ENCODE results near the gene GRIN2D. TPM values are rescaled to one million over a fixed set of nuclear protein-coding genes. Genes with fewer than 3 reads are reported as not detected.

GRIN2D gene
- total and polyA plus RNA-seq, 2 of the 8 experiments (the other 6 are each of a cell fraction or from before 2014, with no cell fraction given) = 2.2 to 12.4 TPM

DNA sequence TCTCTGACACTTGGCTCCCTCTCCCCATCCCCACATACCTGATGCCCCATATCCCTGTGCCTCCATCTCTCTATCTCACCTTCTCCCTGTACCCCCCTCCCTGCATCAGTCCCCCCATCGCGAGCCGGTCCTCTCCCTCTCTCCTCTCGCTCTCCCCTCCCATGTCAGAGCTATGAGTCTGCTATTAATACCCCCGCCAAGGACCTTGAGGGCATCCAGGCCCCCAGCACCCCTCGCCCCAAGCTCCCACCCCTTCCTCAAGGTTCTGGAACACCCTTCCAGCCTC is 1.6 kb downstream of the GRIN2D start:
- Histone ChIP-seq H3K79me2 (ENCODE audit: control insufficient read depth in 1 of 2, insufficient read depth in 2 of 2, low read length in 2 of 2) (peaks cover 0 to 10% of the 10 kb centered on the region in 2 experiments; a peak in 1 of 4 replicates), H2BK12ac (ENCODE audit: low read depth, low read length) (no peak overlapping the region), H3K9me3 (ENCODE audit: insufficient read depth in 2 of 2, low read depth in 1 of 2, low read length in 1 of 2) (no peaks in the 10 kb centered on the region), H3K27me3 (replicated peaks in 1 of 4; ENCODE audit: control insufficient read depth in 3 of 4, extremely low read depth in 1 of 4, insufficient read depth in 3 of 4, low read length in 3 of 4) (peaks cover 6 to 50% (median 42%) of the 10 kb centered on the region in 4 experiments), H3K4me1 (replicated peaks in 1 of 4; ENCODE audit: control insufficient read depth in 3 of 4, insufficient read depth in 4 of 4, low read length in 3 of 4) (peaks cover 0 to 49% (median 31%) of the 10 kb centered on the region in 4 experiments; a peak in 6 of 7 replicates), H4K91ac (replicated peaks; ENCODE audit: insufficient read length, low read length) (no peak overlapping the region), H3K36me3 (ENCODE audit: control insufficient read depth in 2 of 4, insufficient read depth in 4 of 4, low read length in 3 of 4) (no peaks in the 10 kb centered on the region), H3K23ac (ENCODE audit: insufficient read length) (no peak overlapping the region), H4K5ac (ENCODE audit: insufficient read length, low read depth, low read length) (no peak overlapping the region), H2BK20ac (ENCODE audit: low read length) (0 out of 2 replicates have a peak overlapping the region, but pooled peaks have one; percentile 61), H3K9ac (replicated peaks in 1 of 4; ENCODE audit: extremely low read depth in 1 of 4, low read depth in 3 of 4, low read length in 3 of 4) (no peak overlapping the region), H3K14ac (ENCODE audit: insufficient read length) (no peak overlapping the region), H4K20me1 (replicated peaks in 1 of 2; ENCODE audit: control insufficient read depth in 1 of 2, insufficient read depth in 2 of 2, low read length in 2 of 2) (no peaks in the 10 kb centered on the region), H2BK5ac (ENCODE audit: low read depth, low read length) (no peak overlapping the region), H2BK15ac (ENCODE audit: low read length) (no peak overlapping the region), H3K27ac (ENCODE audit: low read depth, low read length) (no peak overlapping the region), H3K79me1 (ENCODE audit: low read depth, low read length) (0 out of 2 replicates have a peak, but pooled peaks cover 4% of the 10 kb centered on the region), H4K8ac (ENCODE audit: extremely low read depth, insufficient read depth, low read length) (no peak overlapping the region), H3K18ac (ENCODE audit: extremely low read depth, low read length) (no peak overlapping the region), H3K23me2 (ENCODE audit: low read depth, low read length) (peaks cover 34% of the 10 kb centered on the region), H2AFZ (ENCODE audit: low read length) (no peak overlapping the region), H2AK5ac (ENCODE audit: low read depth, low read length) (0 out of 2 replicates have a peak overlapping the region, but pooled peaks have one; percentile 53), H2BK120ac (replicated peaks; ENCODE audit: low read depth, low read length) (no peak overlapping the region), H3K4ac (replicated peaks; ENCODE audit: insufficient read length, low read depth, low read length) (no peak overlapping the region), H3K4me3 (ENCODE audit: extremely low read depth in 1 of 4, insufficient read depth in 2 of 4, low read depth in 3 of 4, low read length in 4 of 4) (peak overlapping the region in 1 of 4 experiments; percentile 65; a peak in 3 of 8 replicates), H3K4me2 (ENCODE audit: insufficient read depth in 1 of 2, low read depth in 2 of 2, low read length in 2 of 2) (peak overlapping the region; percentile 67 to 81), H3K56ac (replicated peaks; ENCODE audit: insufficient read length, low read depth, low read length) (no peak overlapping the region)
- CTCF ChIA-PET (ENCODE audit: partially characterized antibody) = interaction anchor here (0.6 to 2.2 kb wide), 5 partner anchors 37 to 242 kb away, joined by 3 to 8 read pairs (median 3); no protein-coding TSS in a partner anchor
- FAIRE-seq (no peak), DNase-seq (ENCODE audit: low read depth in 1 of 2, low spot score in 2 of 2) (no peak)
- WGBS, 2 experiments (ENCODE audit: extremely low coverage in 1 of 2, insufficient coverage in 1 of 2, insufficient read length in 1 of 2, insufficient replicate concordance in 2 of 2, low coverage in 1 of 2, low lambda C conversion rate in 2 of 2, missing lambda C conversion rate in 1 of 2) = no CpG with 5 or more reads among the region's 6 CpGs
- POLR2A ChIA-PET (ENCODE audit: partially characterized antibody) = interaction anchor here (0.6 to 4.0 kb wide), 16 partner anchors 9 to 1608 kb away, joined by 3 to 20 read pairs (median 3); partner anchors contain the start of genes PLA2G4C, SPHK2, SYNGR4 and TMEM143
- TF ChIP-seq SUZ12 (IDR thresholded peaks at IDR 0.05; ENCODE audit: low read length) (peak; percentile 14; the same call in 1 of the 2 replicates), YY1 (IDR thresholded peaks at IDR 0.05; ENCODE audit: low read depth, low read length) (no peak)

All from H1 (cell line).